Osteocyte (in vitro differentiated cells): ENCODE measurements around the gene APLF. TPM values are rescaled to one million over a fixed set of nuclear protein-coding genes. Genes with fewer than 3 reads are reported as not detected.
"Not testable (repeated sequence)": the region's sequence is repeated elsewhere in the genome, so short reads cannot be mapped to it uniquely, and the experiment has no call there.

Source experiments
- DNase-seq: peaks from one replicate; pipeline ENCODE4 v3.0.0; 2021; ENCODE audit warnings: mixed read lengths; ENCODE audit not compliant: unreplicated experiment; ENCODE audit errors: extremely low spot score
- H3K27ac Mint-ChIP-seq: one replicate; pipeline ENCODE4 v1.8.0; 2021; ENCODE audit warnings: mild to moderate bottlenecking, mixed read lengths; ENCODE audit not compliant: unreplicated experiment
- H3K27me3 Mint-ChIP-seq: one replicate; pipeline ENCODE4 v1.8.0; 2021; ENCODE audit warnings: mixed read lengths; ENCODE audit not compliant: unreplicated experiment
- H3K36me3 Mint-ChIP-seq: one replicate; pipeline ENCODE4 v1.8.0; 2021; ENCODE audit warnings: mixed read lengths; ENCODE audit not compliant: unreplicated experiment
- H3K4me1 Mint-ChIP-seq: one replicate; pipeline ENCODE4 v1.8.0; 2021; ENCODE audit warnings: mixed read lengths; ENCODE audit not compliant: unreplicated experiment
- H3K4me3 Mint-ChIP-seq: one replicate; pipeline ENCODE4 v1.8.0; 2021; ENCODE audit warnings: mild to moderate bottlenecking, moderate library complexity, mixed read lengths; ENCODE audit not compliant: unreplicated experiment
- H3K9me3 Mint-ChIP-seq: one replicate; pipeline ENCODE4 v1.8.0; 2021; ENCODE audit warnings: mixed read lengths; ENCODE audit not compliant: unreplicated experiment
- total RNA-seq: library from RNA; stranded (reverse); gene quantifications from 2 replicates; pipeline ENCODE4 v1.2.1, GENCODE V29; 2021
- TF ChIP-seq, protein P1 (sequence below): fragments of 200-600 bp; sonication (generic); IDR thresholded peaks from 2 replicates; pipeline ENCODE4 v1.5.0; 2021; ENCODE audit warnings: antibody characterized with exemption, mild to moderate bottlenecking, moderate library complexity

Gene APLF
- total RNA-seq, 1 donor from 2014 or later: 6.4 TPM

DNA sequence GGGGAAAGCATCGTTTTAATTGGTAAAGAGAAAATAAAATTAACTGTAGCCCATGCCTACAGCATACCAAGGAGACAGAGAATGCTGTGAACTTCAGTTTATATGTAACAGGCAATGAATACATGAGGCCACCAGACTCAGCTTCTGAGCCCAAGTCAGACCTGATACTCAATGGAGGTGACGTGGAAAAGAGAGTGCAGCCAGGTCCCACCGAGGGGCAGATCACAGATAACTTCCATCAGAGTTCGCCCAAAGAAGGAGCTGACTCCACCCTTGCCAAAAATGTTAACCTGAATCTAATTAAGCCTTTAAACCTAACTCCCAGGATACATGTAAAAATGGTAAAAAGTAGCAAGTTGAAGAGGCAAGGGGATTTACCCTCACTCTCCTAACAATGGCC, 123.8 kb downstream of the APLF start:
- no peak overlapping the region for H3K27ac Mint-ChIP-seq
- H3K9me3 Mint-ChIP-seq: no peaks in the 10 kb centered on the region
- no peak for DNase-seq
- no peak overlapping the region for H3K4me3 Mint-ChIP-seq
- H3K4me1 Mint-ChIP-seq: peaks cover 10% of the 10 kb centered on the region
- no peaks in the 10 kb centered on the region for H3K36me3 Mint-ChIP-seq
- TF ChIP-seq, protein P1, sequence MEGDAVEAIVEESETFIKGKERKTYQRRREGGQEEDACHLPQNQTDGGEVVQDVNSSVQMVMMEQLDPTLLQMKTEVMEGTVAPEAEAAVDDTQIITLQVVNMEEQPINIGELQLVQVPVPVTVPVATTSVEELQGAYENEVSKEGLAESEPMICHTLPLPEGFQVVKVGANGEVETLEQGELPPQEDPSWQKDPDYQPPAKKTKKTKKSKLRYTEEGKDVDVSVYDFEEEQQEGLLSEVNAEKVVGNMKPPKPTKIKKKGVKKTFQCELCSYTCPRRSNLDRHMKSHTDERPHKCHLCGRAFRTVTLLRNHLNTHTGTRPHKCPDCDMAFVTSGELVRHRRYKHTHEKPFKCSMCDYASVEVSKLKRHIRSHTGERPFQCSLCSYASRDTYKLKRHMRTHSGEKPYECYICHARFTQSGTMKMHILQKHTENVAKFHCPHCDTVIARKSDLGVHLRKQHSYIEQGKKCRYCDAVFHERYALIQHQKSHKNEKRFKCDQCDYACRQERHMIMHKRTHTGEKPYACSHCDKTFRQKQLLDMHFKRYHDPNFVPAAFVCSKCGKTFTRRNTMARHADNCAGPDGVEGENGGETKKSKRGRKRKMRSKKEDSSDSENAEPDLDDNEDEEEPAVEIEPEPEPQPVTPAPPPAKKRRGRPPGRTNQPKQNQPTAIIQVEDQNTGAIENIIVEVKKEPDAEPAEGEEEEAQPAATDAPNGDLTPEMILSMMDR: no peak
- no peaks in the 10 kb centered on the region for H3K27me3 Mint-ChIP-seq

DNA sequence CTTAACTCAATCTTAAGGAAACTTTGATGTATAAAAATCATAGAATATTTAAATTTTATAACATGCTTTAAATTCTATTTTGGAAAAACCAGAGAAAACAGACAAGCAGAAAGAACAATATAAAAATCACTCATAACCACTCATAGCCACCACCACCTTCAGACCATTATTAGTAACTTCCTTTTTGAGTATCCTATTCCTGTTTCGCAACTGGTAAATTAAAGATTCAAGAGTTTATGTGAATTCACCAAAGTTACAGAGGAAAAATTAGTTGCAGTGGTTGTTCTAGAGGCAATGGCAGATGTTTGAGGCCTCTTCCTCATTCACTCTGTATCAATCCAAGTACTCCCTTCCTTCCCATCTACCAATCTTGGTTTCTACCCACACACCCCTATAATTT, 126.7 kb downstream of the APLF start:
- H3K4me1 Mint-ChIP-seq: peaks cover 10% of the 10 kb centered on the region
- H3K9me3 Mint-ChIP-seq: no peaks in the 10 kb centered on the region
- H3K4me3 Mint-ChIP-seq: no peak overlapping the region
- H3K27me3 Mint-ChIP-seq: no peaks in the 10 kb centered on the region
- DNase-seq: no peak
- TF ChIP-seq, protein P1: no peak
- no peak overlapping the region for H3K27ac Mint-ChIP-seq
- no peaks in the 10 kb centered on the region for H3K36me3 Mint-ChIP-seq

DNA sequence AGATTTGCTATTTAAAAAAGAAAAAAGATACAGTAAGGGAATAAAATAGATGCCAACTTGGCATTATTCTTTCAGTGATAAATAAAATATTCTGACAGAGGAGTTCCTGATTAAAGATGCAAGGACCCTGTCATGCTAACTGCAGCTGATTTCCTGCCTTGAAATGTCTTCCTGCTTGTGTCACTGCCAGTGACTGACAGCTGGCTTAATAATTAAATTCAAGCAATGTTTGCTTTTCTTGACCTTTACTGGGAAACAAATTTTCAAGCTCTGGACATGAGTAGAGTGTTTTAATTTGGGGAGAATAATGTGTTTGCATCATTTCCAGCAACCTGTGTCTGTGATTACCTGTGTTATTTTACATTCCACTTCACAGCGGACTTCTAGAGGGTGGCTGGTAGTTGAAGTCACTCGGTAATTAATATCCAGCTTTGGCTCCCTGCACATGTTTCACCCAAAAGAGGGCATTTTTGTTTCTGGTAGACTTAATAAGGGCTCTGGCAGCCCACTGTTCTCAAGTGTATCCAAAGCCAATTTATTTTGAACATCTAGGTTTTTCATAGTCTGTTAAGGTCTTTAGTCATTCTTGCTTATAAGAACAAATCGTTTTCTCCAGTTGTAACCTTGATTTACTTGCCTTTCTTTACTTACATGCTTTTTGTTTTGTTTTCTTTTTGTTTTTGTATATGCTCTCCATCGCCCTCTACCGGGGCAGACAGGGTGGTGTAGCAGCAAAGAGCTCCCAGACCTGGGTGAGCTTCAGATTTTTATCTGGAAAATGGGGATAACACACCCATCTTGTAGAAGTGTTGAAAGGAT, 127.5 kb downstream of the APLF start:
- no peak for DNase-seq
- H3K4me3 Mint-ChIP-seq: no peak overlapping the region
- H3K27me3 Mint-ChIP-seq: no peaks in the 10 kb centered on the region

DNA sequence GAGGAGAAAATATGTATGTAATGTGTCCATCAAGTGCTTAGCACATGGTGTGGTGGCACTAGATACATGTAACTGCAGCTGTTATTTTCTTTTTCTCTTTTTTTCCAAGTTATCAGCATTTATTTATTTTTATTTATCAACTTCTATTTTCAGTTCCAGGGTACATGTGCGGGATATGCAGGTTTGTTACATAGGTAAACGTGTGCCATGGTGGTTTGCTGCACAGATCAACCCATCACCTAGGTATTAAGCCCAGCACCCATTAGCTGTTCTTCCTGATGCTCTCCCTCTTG, 128.1 kb downstream of the APLF start:
- not testable (repeated sequence) for DNase-seq, H3K27me3 Mint-ChIP-seq, H3K36me3 Mint-ChIP-seq, H3K4me3 Mint-ChIP-seq, H3K27ac Mint-ChIP-seq
- H3K9me3 Mint-ChIP-seq: peaks cover 11% of the 10 kb centered on the region
- H3K4me1 Mint-ChIP-seq: peaks cover 10% of the 10 kb centered on the region

More for the DNA sequence above, 127.5 kb downstream of the APLF start:
- Mint-ChIP-seq H3K9me3 (peaks cover 6% of the 10 kb centered on the region), H3K36me3 (no peaks in the 10 kb centered on the region), H3K4me1 (peaks cover 10% of the 10 kb centered on the region), H3K27ac (no peak overlapping the region)
- TF ChIP-seq, protein P1: peak; percentile 69

DNA sequence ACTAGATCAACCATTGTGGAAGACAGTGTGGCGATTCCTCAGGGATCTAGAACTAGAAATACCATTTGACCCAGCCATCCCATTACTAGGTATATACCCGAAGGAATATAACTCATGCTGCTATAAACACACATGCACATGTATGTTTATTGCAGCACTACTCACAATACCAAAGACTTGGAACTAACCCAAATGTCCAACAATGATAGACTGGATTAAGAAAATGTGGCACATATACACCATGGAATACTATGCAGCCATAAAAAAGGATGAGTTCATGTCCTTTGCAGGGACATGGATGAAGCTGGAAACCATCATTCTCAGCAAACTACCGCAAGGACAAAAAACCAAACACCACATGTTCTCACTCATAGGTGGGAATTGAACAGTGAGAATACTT, 133.1 kb downstream of the APLF start:
- H3K36me3 Mint-ChIP-seq, DNase-seq, H3K27ac Mint-ChIP-seq, H3K27me3 Mint-ChIP-seq, H3K4me3 Mint-ChIP-seq, H3K4me1 Mint-ChIP-seq: not testable (repeated sequence)
- H3K9me3 Mint-ChIP-seq: peaks cover 33% of the 10 kb centered on the region

DNA sequence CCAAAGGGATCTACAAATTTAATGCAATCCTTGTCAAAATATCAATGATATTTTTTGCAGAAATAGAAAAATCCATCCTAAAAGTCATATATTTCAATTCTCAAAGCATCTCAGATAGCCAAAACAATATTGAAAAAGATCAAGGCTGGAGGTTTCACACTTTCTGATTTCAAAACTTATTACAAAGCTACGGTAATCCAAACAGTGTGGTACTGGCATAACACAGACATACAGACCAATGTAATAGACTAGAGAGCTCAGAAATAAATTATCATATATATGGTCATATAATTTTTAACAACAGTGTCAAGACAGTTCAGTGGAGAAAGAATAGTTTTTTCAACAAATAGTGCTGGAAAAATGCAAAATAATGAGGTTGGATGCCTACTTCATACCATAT, 135.7 kb downstream of the APLF start:
- TF ChIP-seq, protein P1: no peak
- Mint-ChIP-seq H3K27me3 (peaks cover 6% of the 10 kb centered on the region), H3K27ac (no peak overlapping the region), H3K9me3 (peaks cover 40% of the 10 kb centered on the region), H3K4me3 (no peak overlapping the region), H3K36me3 (peaks cover 3% of the 10 kb centered on the region), H3K4me1 (no peaks in the 10 kb centered on the region)
- no peak for DNase-seq
